ENCODE data around the gene DSG2. TPM values are rescaled to one million over a fixed set of nuclear protein-coding genes. Genes with fewer than 3 reads are reported as not detected.

DSG2 gene
- polyA plus RNA-seq, 1 donor: 4.9 TPM

DNA sequence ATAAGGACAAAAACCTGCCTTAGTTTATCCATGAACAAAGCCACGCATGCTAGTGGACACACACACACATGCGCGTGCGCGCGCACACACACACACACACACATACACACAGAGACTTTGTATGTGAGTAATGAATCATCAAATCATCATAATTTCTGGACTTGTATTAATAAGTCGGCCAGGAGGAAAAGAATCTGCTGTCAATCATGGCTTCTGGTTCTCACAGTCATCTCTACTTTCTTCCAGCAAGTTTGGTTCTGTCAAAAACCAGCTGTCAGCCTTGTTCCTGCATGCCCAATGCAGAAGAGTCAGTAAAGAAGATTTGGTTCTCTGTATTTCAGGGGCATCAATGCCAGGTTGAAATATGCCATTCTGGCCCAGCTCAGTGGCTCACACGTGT lies 92.6 kb downstream of the DSG2 start:
- no peak for DNase-seq (ENCODE audit: low read depth)

DNA sequence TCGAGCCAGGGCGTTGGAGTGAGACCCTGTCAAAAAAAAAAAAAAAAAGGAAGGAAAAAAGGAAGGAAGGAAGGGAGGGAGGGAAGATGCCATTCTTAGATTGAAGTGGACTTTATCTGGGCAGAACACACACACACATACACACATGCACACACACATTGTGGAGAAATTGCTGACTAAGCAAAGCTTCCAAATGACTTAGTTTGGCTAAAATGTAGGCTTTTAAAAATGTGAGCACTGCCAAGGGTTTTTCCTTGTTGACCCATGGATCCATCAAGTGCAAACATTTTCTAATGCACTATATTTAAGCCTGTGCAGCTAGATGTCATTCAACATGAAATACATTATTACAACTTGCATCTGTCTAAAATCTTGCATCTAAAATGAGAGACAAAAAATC lies 93.1 kb downstream of the DSG2 start:
- DNase-seq (ENCODE audit: low read depth): no peak

DNA sequence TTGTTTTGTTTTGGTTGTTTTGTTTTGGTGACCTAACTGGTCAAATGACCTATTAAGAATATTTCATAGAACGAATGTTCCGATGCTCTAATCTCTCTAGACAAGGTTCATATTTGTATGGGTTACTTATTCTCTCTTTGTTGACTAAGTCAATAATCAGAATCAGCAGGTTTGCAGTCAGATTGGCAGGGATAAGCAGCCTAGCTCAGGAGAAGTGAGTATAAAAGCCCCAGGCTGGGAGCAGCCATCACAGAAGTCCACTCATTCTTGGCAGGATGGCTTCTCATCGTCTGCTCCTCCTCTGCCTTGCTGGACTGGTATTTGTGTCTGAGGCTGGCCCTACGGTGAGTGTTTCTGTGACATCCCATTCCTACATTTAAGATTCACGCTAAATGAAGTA lies 93.7 kb downstream of the DSG2 start, which contains the start of gene TTR:
TTR (plus strand) TSS at position 250 of the 400 bp plus-strand sequence; CDS start at position 276, 26 bp downstream.
- DNase-seq (ENCODE audit: low read depth): no peak

DNA sequence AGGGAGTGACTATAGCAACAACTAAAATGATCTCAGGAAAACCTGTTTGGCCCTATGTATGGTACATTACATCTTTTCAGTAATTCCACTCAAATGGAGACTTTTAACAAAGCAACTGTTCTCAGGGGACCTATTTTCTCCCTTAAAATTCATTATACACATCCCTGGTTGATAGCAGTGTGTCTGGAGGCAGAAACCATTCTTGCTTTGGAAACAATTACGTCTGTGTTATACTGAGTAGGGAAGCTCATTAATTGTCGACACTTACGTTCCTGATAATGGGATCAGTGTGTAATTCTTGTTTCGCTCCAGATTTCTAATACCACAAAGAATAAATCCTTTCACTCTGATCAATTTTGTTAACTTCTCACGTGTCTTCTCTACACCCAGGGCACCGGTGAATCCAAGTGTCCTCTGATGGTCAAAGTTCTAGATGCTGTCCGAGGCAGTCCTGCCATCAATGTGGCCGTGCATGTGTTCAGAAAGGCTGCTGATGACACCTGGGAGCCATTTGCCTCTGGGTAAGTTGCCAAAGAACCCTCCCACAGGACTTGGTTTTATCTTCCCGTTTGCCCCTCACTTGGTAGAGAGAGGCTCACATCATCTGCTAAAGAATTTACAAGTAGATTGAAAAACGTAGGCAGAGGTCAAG lies 94.7 kb downstream of the DSG2 start:
- DNase-seq (ENCODE audit: low read depth): no peak

DNA sequence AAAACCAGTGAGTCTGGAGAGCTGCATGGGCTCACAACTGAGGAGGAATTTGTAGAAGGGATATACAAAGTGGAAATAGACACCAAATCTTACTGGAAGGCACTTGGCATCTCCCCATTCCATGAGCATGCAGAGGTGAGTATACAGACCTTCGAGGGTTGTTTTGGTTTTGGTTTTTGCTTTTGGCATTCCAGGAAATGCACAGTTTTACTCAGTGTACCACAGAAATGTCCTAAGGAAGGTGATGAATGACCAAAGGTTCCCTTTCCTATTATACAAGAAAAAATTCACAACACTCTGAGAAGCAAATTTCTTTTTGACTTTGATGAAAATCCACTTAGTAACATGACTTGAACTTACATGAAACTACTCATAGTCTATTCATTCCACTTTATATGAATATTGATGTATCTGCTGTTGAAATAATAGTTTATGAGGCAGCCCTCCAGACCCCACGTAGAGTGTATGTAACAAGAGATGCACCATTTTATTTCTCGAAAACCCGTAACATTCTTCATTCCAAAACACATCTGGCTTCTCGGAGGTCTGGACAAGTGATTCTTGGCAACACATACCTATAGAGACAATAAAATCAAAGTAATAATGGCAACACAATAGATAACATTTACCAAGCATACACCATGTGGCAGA lies 97.3 kb downstream of the DSG2 start:
- DNase-seq (ENCODE audit: low read depth): no peak

DNA sequence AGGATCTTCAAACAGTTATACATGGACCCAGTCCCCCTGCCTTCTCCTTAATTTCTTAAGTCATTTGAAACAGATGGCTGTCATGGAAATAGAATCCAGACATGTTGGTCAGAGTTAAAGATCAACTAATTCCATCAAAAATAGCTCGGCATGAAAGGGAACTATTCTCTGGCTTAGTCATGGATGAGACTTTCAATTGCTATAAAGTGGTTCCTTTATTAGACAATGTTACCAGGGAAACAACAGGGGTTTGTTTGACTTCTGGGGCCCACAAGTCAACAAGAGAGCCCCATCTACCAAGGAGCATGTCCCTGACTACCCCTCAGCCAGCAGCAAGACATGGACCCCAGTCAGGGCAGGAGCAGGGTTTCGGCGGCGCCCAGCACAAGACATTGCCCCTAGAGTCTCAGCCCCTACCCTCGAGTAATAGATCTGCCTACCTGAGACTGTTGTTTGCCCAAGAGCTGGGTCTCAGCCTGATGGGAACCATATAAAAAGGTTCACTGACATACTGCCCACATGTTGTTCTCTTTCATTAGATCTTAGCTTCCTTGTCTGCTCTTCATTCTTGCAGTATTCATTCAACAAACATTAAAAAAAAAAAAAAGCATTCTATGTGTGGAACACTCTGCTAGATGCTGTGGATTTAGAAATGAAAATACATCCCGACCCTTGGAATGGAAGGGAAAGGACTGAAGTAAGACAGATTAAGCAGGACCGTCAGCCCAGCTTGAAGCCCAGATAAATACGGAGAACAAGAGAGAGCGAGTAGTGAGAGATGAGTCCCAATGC lies 98.3 kb downstream of the DSG2 start:
- DNase-seq (ENCODE audit: low read depth): no peak

DNA sequence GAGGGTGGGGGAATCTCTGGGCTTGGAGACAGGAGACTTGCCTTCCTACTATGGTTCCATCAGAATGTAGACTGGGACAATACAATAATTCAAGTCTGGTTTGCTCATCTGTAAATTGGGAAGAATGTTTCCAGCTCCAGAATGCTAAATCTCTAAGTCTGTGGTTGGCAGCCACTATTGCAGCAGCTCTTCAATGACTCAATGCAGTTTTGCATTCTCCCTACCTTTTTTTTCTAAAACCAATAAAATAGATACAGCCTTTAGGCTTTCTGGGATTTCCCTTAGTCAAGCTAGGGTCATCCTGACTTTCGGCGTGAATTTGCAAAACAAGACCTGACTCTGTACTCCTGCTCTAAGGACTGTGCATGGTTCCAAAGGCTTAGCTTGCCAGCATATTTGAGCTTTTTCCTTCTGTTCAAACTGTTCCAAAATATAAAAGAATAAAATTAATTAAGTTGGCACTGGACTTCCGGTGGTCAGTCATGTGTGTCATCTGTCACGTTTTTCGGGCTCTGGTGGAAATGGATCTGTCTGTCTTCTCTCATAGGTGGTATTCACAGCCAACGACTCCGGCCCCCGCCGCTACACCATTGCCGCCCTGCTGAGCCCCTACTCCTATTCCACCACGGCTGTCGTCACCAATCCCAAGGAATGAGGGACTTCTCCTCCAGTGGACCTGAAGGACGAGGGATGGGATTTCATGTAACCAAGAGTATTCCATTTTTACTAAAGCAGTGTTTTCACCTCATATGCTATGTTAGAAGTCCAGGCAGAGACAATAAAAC lies 100.2 kb downstream of the DSG2 start:
- DNase-seq (ENCODE audit: low read depth): no peak

Other genes with a start within 250 kb of the DSG2 start
- not detected for gene DSG1, start 180.0 kb upstream of the DSG2 start, polyA plus RNA-seq (ENCODE audit: insufficient read length)
- gene DSG4, start 121.4 kb upstream of the DSG2 start, polyA plus RNA-seq (ENCODE audit: insufficient read length): not detected
- not detected for gene DSG3, start 50.4 kb upstream of the DSG2 start, polyA plus RNA-seq (ENCODE audit: insufficient read length)
- gene TTR, start 93.7 kb downstream of the DSG2 start, polyA plus RNA-seq (ENCODE audit: insufficient read length): not detected
- gene B4GALT6, start 186.4 kb downstream of the DSG2 start, polyA plus RNA-seq (ENCODE audit: insufficient read length): 11.5 TPM